Activated CD4-positive, alpha-beta memory T cell treated with anti-CD3 and anti-CD28 coated beads for 36 hours (primary cell): ENCODE data around the gene MCOLN3. TPM values are rescaled to one million over a fixed set of nuclear protein-coding genes. Genes with fewer than 3 reads are reported as not detected.

Source experiments
- total RNA-seq, 2 experiments: library from RNA; stranded (reverse); gene quantifications; one replicate each; pipeline ENCODE4 v1.2.3, GENCODE V29; 2021

MCOLN3 gene
- total RNA-seq, 2 experiments from 2014 or later: 0.22 to 0.62 TPM

Other genes starting within 250 kb of the MCOLN3 start
- gene LPAR3, start 155.3 kb downstream of the MCOLN3 start, total RNA-seq: under 1 TPM; 0.36 to 0.83 TPM
- 10 to 100 TPM; 42.1 to 43.2 TPM for gene MCOLN2, start 51.4 kb downstream of the MCOLN3 start, total RNA-seq
- 1 to 10 TPM; 2.7 to 2.8 TPM for gene SYDE2, start 152.5 kb upstream of the MCOLN3 start, total RNA-seq
- gene C1orf52, start 211.2 kb upstream of the MCOLN3 start, total RNA-seq: 10 to 100 TPM; 19.4 to 21.8 TPM
- gene BCL10, start 228.1 kb upstream of the MCOLN3 start, total RNA-seq: 10 to 100 TPM; 31.1 to 31.5 TPM